ENCODE measurements around the gene RAPGEF3.

DNA sequence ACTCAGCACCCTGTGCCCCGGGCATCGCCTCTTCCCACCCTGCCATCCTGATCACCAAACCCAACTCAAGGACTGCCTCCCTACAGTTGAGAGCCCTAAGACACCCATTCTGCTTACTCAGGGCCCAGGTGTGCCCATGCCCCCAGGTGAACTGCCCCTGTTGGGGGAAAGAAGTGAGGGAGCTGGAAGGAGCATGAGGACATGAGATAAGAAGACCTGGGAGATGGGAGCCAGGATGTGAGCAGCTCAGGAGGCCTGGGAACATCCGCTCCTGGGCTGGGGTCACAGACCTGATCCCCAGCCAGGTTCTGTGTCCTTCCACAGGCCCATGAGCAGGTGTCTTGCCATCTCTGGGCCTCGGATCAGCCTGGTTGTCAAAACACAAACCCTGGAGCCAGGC is 6.6 kb downstream of the RAPGEF3 start:
- TF ChIP-seq EZH2phosphoT487 (IDR thresholded peaks at IDR 0.05; ENCODE audit: low read depth, severe bottlenecking, unreplicated experiment) = no peak
- TF ChIP-seq, protein P1, sequence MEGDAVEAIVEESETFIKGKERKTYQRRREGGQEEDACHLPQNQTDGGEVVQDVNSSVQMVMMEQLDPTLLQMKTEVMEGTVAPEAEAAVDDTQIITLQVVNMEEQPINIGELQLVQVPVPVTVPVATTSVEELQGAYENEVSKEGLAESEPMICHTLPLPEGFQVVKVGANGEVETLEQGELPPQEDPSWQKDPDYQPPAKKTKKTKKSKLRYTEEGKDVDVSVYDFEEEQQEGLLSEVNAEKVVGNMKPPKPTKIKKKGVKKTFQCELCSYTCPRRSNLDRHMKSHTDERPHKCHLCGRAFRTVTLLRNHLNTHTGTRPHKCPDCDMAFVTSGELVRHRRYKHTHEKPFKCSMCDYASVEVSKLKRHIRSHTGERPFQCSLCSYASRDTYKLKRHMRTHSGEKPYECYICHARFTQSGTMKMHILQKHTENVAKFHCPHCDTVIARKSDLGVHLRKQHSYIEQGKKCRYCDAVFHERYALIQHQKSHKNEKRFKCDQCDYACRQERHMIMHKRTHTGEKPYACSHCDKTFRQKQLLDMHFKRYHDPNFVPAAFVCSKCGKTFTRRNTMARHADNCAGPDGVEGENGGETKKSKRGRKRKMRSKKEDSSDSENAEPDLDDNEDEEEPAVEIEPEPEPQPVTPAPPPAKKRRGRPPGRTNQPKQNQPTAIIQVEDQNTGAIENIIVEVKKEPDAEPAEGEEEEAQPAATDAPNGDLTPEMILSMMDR (IDR thresholded peaks at IDR 0.05; ENCODE audit: poor library complexity) = no peak
